K562 (cell line): ENCODE results near the gene ID1. TPM values are rescaled to one million over a fixed set of nuclear protein-coding genes. Genes with fewer than 3 reads are reported as not detected.

Source experiments
- ARHGAP35 ChIP-seq: fragments of 450-650 bp; IDR thresholded peaks from 2 replicates; pipeline ENCODE4 v1.6.1; 2018; ENCODE audit not compliant: partially characterized antibody
- ATF1 ChIP-seq, 2 experiments: fragments of 450-650 bp in 1 of 2; IDR thresholded peaks; 2 replicates each; pipeline ENCODE4 v1.6.1; 2016; ENCODE audit warnings: missing compliant biosample characterization in 1 of 2, missing genetic modification characterization in 1 of 2
- CBFA2T3 ChIP-seq: fragments of 450-650 bp; IDR thresholded peaks from 2 replicates; pipeline ENCODE4 v1.6.1; 2017
- CBX5 ChIP-seq: IDR thresholded peaks from 2 replicates; pipeline ENCODE4 v1.6.1; 2014; ENCODE audit warnings: low read depth, borderline replicate concordance
- CXXC5 ChIP-seq: fragments of 250-450 bp; sonication (Bioruptor Pico); IDR thresholded peaks from 2 replicates; pipeline ENCODE4 v1.8.0; 2022; ENCODE audit warnings: inconsistent platforms, mild to moderate bottlenecking, moderate library complexity
- ELF2 ChIP-seq: fragments of 250-450 bp; sonication (Bioruptor Pico); IDR thresholded peaks from 2 replicates; pipeline ENCODE4 v1.5.0; 2021; ENCODE audit warnings: mild to moderate bottlenecking
- ESRRA ChIP-seq: fragments of 450-650 bp; IDR thresholded peaks from 2 replicates; pipeline ENCODE4 v1.6.1; 2014; ENCODE audit warnings: low read depth, mild to moderate bottlenecking, moderate library complexity, borderline replicate concordance
- ETV5 ChIP-seq: sonication (generic); formaldehyde crosslinking; IDR thresholded peaks from 2 replicates; pipeline ENCODE4 v1.4.0; 2020; ENCODE audit warnings: low read depth, mild to moderate bottlenecking, missing genetic modification reagents
- HIVEP1 ChIP-seq: fragments of 250-450 bp; sonication (Bioruptor Pico); IDR thresholded peaks from 2 replicates; pipeline ENCODE4 v1.4.0; 2020; ENCODE audit warnings: mild to moderate bottlenecking
- HNRNPUL1 ChIP-seq: fragments of 200-400 bp; formaldehyde crosslinking; IDR thresholded peaks from 2 replicates; pipeline ENCODE4 v1.6.1; 2017; ENCODE audit warnings: low read length
- MAX ChIP-seq: sonication (generic); formaldehyde crosslinking; IDR thresholded peaks from 2 replicates; pipeline ENCODE4 v1.9.0; 2022; ENCODE audit warnings: mild to moderate bottlenecking, missing genetic modification reagents
- RBM22 ChIP-seq: fragments of 200-400 bp; formaldehyde crosslinking; IDR thresholded peaks from 2 replicates; pipeline ENCODE4 v1.6.1; 2018; ENCODE audit warnings: low read length, low read depth; ENCODE audit not compliant: poor library complexity, severe bottlenecking
- SIX5 ChIP-seq, 2 experiments: IDR thresholded peaks; 2 replicates each; pipeline ENCODE4 v1.6.1; 2011; ENCODE audit warnings: low read length in 2 of 2, borderline replicate concordance in 1 of 2, low read depth in 1 of 2, mild to moderate bottlenecking in 1 of 2, moderate library complexity in 1 of 2; ENCODE audit not compliant: insufficient read depth in 1 of 2
- SMARCE1 ChIP-seq: fragments of 450-650 bp; IDR thresholded peaks from 2 replicates; pipeline ENCODE4 v1.7.1; 2016; ENCODE audit warnings: mild to moderate bottlenecking
- TCF3 ChIP-seq: sonication (generic); formaldehyde crosslinking; IDR thresholded peaks from 2 replicates; pipeline ENCODE4 v1.4.0; 2020; ENCODE audit warnings: mild to moderate bottlenecking, missing genetic modification reagents
- TCFL5 ChIP-seq: fragments of 250-450 bp; sonication (Bioruptor Pico); conservative IDR thresholded peaks from 2 replicates; pipeline ENCODE4 v1.6.1; 2021; ENCODE audit warnings: mild to moderate bottlenecking, moderate library complexity, matching md5 sums
- TFE3 ChIP-seq: fragments of 450-650 bp; formaldehyde crosslinking; IDR thresholded peaks from 2 replicates; pipeline ENCODE4 v1.4.0; 2020; ENCODE audit warnings: mild to moderate bottlenecking, mixed read lengths
- TRIM24 ChIP-seq, 2 experiments: fragments of 450-650 bp; IDR thresholded peaks; 2 replicates each; pipeline ENCODE4 v1.6.1; 2016
- VEZF1 ChIP-seq: fragments of 200-800 bp; sonication (Bioruptor generic); IDR thresholded peaks from 2 replicates; pipeline ENCODE4 v1.6.1; 2017; ENCODE audit warnings: missing genetic modification characterization, missing compliant biosample characterization
- ZBTB9 ChIP-seq: fragments of 450-650 bp; formaldehyde crosslinking; IDR thresholded peaks from 2 replicates; pipeline ENCODE4 v1.4.0; 2020; ENCODE audit warnings: mild to moderate bottlenecking, moderate library complexity
- ZFX ChIP-seq: sonication (generic); formaldehyde crosslinking; IDR thresholded peaks from 2 replicates; pipeline ENCODE4 v1.8.0; 2022; ENCODE audit warnings: mild to moderate bottlenecking, missing genetic modification reagents, moderate library complexity
- ZNF232 ChIP-seq: sonication (generic); formaldehyde crosslinking; IDR thresholded peaks from 2 replicates; pipeline ENCODE4 v1.8.0; 2022; ENCODE audit warnings: mild to moderate bottlenecking, missing genetic modification reagents
- ZNF280A ChIP-seq: fragments of 450-650 bp; IDR thresholded peaks from 2 replicates; pipeline ENCODE4 v1.6.1; 2018; ENCODE audit warnings: mild to moderate bottlenecking, low read depth; ENCODE audit not compliant: partially characterized antibody
- ZNF586 ChIP-seq: fragments of 450-650 bp; formaldehyde crosslinking; conservative IDR thresholded peaks from 2 replicates; pipeline ENCODE4 v1.4.0; 2020; ENCODE audit warnings: mild to moderate bottlenecking, moderate library complexity
- polyA plus RNA-seq, 8 experiments: library from polyadenylated mRNA; depleted of rRNA in 4 of 8; stranded (reverse) in 5 of 8; unstranded in 3 of 8; fragments of >200 nt; fragmentation: Nextera tagmentation in 2 of 8; fragmentation: Illumina TruSeq in 1 of 8; extraction: Ambion mirVana in 2 of 8; extraction: Trizol in 1 of 8; gene quantifications; 2 replicates each; pipeline versions ENCODE4 v1.2.1 to v1.2.3, GENCODE V29; 2011 to 2014; ENCODE audit warnings: inconsistent platforms in 1 of 8, missing spikeins in 1 of 8
- total RNA-seq, 7 experiments: library from RNA; depleted of rRNA in 6 of 7; stranded (reverse); fragments of >200 nt in 6 of 7; fragmentation: Illumina TruSeq in 2 of 7; extraction: Trizol in 2 of 7; gene quantifications; 2 replicates each; pipeline versions ENCODE4 v1.2.1 to v1.2.3, GENCODE V29; 2011 to 2021; ENCODE audit warnings: low replicate concordance in 1 of 7

The ID1 gene
- total and polyA plus RNA-seq, 9 of the 15 experiments (the other 6 are each of a cell fraction or from before 2014, with no cell fraction given) = 1.4 to 358 (median 65.0) TPM

- peak; percentile 65 for TF ChIP-seq VEZF1 (CRISPR knock-in tag)
- no peak for TF ChIP-seq ZNF280A
- TF ChIP-seq ETV5 (CRISPR knock-in tag) = 0 out of 2 replicates have a peak, but pooled peaks have one; percentile 9
- TF ChIP-seq ELF2 (CRISPR knock-in tag) = no peak
- no peak for TF ChIP-seq ZNF232 (CRISPR knock-in tag)
- TF ChIP-seq TFE3 (CRISPR knock-in tag) = no peak
- TF ChIP-seq CBFA2T3 = peak; percentile 48; the same call in 1 of the 2 replicates
- TF ChIP-seq CBX5 = no peak
- TF ChIP-seq HNRNPUL1 = no peak
- TF ChIP-seq ZFX (CRISPR knock-in tag) = no peak
- no peak for TF ChIP-seq TRIM24 (IDR thresholded peaks at IDR 0.05)
- TF ChIP-seq HIVEP1 (CRISPR knock-in tag) = no peak
- TF ChIP-seq ZBTB9 = no peak; the same call in 1 of the 2 replicates
- no peak for TF ChIP-seq RBM22
- TF ChIP-seq TCFL5 = no peak
- no peak for TF ChIP-seq SIX5 (IDR thresholded peaks at IDR 0.05; ENCODE audit: borderline replicate concordance in 1 of 2, insufficient read depth in 1 of 2, low read depth in 1 of 2, low read length in 2 of 2)
- peak; percentile 37; the same call in 1 of the 2 replicates for TF ChIP-seq SMARCE1
- no peak for TF ChIP-seq ZNF586
- TF ChIP-seq ARHGAP35 = no peak
- TF ChIP-seq CXXC5 = no peak
- TF ChIP-seq ESRRA = no peak
- TF ChIP-seq TCF3 = peak; percentile 47
- no peak for TF ChIP-seq ATF1 (CRISPR knock-in tag; IDR thresholded peaks at IDR 0.05)
- TF ChIP-seq ATF1 (tag; IDR thresholded peaks at IDR 0.05) = no peak
- TF ChIP-seq MAX (CRISPR knock-in tag) = no peak; the same call in 1 of the 2 replicates
These were observed 28.3 kb downstream of the ID1 start (continued) for GRCh38 chr20:31633339-31633914.
